ENCODE results near the gene ST7. TPM values are rescaled to one million over a fixed set of nuclear protein-coding genes. Genes with fewer than 3 reads are reported as not detected.

The ST7 gene
- total and polyA plus RNA-seq, 2 donors (not counting 3 experiments of a cell fraction or from before 2014, with no cell fraction given): 18.6 to 24.9 TPM

GRCh38 chr7:117047496-117047895 lies 94.2 kb downstream of the ST7 start:
- H3K79me2 ChIP-seq (ENCODE audit: control insufficient read depth, insufficient read depth, low read length): peaks cover 13% of the 10 kb centered on the region

More at GRCh38 chr7:117047496-117047895, 94.2 kb downstream of the ST7 start:
- no peak overlapping the region for H2AFZ ChIP-seq (ENCODE audit: low read depth, low read length)
- TF ChIP-seq GATA2 (IDR thresholded peaks at IDR 0.05; ENCODE audit: insufficient read depth, insufficient read length, low read depth, low read length): no peak
- TF ChIP-seq, protein P1, sequence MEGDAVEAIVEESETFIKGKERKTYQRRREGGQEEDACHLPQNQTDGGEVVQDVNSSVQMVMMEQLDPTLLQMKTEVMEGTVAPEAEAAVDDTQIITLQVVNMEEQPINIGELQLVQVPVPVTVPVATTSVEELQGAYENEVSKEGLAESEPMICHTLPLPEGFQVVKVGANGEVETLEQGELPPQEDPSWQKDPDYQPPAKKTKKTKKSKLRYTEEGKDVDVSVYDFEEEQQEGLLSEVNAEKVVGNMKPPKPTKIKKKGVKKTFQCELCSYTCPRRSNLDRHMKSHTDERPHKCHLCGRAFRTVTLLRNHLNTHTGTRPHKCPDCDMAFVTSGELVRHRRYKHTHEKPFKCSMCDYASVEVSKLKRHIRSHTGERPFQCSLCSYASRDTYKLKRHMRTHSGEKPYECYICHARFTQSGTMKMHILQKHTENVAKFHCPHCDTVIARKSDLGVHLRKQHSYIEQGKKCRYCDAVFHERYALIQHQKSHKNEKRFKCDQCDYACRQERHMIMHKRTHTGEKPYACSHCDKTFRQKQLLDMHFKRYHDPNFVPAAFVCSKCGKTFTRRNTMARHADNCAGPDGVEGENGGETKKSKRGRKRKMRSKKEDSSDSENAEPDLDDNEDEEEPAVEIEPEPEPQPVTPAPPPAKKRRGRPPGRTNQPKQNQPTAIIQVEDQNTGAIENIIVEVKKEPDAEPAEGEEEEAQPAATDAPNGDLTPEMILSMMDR (IDR thresholded peaks at IDR 0.05; ENCODE audit: extremely low read depth in 1 of 2, insufficient read depth in 1 of 2, low read depth in 1 of 2, low read length in 2 of 2): no peak
- no peak for TF ChIP-seq JUN (IDR thresholded peaks at IDR 0.05; ENCODE audit: borderline replicate concordance, insufficient read depth, insufficient read length, low read depth)
- no peak for TF ChIP-seq FOS (IDR thresholded peaks at IDR 0.05; ENCODE audit: borderline replicate concordance, insufficient read depth, low read length)
- no peak for TF ChIP-seq POLR2AphosphoS5 (IDR thresholded peaks at IDR 0.05; ENCODE audit: insufficient read depth, low read depth, low read length)
- no peak for TF ChIP-seq POLR2A (IDR thresholded peaks at IDR 0.05; ENCODE audit: low read depth, low read length)
- no peaks in the 10 kb centered on the region for H4K20me1 ChIP-seq (replicated peaks; ENCODE audit: control insufficient read depth, extremely low read depth, insufficient read depth, low read length)
- POLR2A ChIA-PET: no interaction called here
- H3K9me1 ChIP-seq (replicated peaks; ENCODE audit: control insufficient read depth, extremely low read depth, insufficient read depth, low read length): no peaks in the 10 kb centered on the region
- intact Hi-C loops (cut with micrococcal nuclease) (no loop called here), dilution Hi-C loops (cut with MboI; ENCODE audit: extremely low pct_ligation_motif_present, low sequenced_read_pairs) (no loop called here)
- DNase-seq (ENCODE audit: low read depth, low spot score) (no peak), FAIRE-seq (no peak)
- H3K27ac ChIP-seq (ENCODE audit: insufficient read depth, low read depth, low read length): no peak overlapping the region
- no peaks in the 10 kb centered on the region for H3K27me3 ChIP-seq (ENCODE audit: control insufficient read depth in 2 of 2, insufficient read depth in 2 of 2, low read length in 2 of 2)
- H3K9ac ChIP-seq (replicated peaks; ENCODE audit: extremely low read depth, insufficient read depth, low read length): no peak overlapping the region
- CTCF ChIA-PET: no interaction called here
- H3K4me1 ChIP-seq (ENCODE audit: control insufficient read depth, extremely low read depth, insufficient read depth, low read length): no peaks in the 10 kb centered on the region
- H3K9me3 ChIP-seq (replicated peaks; ENCODE audit: control insufficient read depth, insufficient read depth, low read length): no peaks in the 10 kb centered on the region
- no peak overlapping the region for H3K4me2 ChIP-seq (ENCODE audit: insufficient read depth, low read length)
- no peak overlapping the region for H3K4me3 ChIP-seq (replicated peaks in 1 of 3; ENCODE audit: insufficient read depth in 1 of 3, low read depth in 1 of 3, low read length in 3 of 3)
- H3K36me3 ChIP-seq (ENCODE audit: control insufficient read depth in 2 of 2, extremely low read depth in 1 of 2, insufficient read depth in 2 of 2, low read length in 2 of 2): no peaks in the 10 kb centered on the region
- BruUV-seq (replicated peaks): no TSS peak

Data from endothelial cell of umbilical vein (primary cell).